HG03280 (cell line): Measurements from ENCODE around the gene MAG.
A peak's percentile ranks its signal among the peaks of the same experiment; 100 is the strongest.

ENCODE experiments used
- ATAC-seq: cut with Tn5 transposase; IDR thresholded peaks from one replicate; pipeline ENCODE4 v1.9.1; 2021; ENCODE audit warnings: mild to moderate bottlenecking, moderate library complexity; ENCODE audit not compliant: unreplicated experiment

MAG gene

DNA sequence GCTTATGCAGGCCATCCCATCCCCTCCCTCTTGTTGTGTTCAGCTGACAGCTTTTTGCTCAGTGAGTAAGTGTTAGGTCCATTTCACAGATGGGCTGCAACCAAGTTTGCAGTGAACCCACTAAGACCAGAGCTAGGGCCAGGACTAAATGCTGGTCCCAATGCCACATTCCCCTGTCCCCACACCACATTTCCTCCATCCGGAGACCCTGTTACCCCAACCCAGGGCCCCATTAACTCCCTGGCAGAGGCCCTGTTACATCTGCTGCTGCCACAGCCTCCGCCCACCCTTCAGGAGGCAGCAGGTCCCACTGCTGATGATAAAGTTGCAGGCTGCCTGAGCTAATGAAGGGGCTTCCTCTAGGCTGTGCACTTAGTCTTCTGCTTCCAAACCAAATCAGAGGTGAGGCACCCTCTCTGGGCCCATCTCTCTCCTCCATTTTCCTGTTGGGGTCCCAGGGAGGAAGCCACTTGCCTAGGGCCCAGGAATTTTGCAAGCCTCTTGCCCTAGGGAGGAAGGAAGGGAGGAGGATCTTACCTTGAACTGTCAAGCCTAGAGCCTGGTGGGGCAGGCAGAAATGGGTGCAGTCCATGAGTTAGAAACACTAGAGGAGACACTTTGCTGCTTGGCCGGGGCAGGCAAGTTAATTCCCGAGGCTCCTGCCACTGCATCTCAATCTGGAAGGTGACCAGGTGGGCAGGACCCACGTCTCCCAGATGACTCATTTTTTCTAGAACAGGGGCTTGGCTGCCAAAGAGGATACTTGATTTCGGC, 26.6 kb upstream of the MAG start:
- no peak for ATAC-seq

DNA sequence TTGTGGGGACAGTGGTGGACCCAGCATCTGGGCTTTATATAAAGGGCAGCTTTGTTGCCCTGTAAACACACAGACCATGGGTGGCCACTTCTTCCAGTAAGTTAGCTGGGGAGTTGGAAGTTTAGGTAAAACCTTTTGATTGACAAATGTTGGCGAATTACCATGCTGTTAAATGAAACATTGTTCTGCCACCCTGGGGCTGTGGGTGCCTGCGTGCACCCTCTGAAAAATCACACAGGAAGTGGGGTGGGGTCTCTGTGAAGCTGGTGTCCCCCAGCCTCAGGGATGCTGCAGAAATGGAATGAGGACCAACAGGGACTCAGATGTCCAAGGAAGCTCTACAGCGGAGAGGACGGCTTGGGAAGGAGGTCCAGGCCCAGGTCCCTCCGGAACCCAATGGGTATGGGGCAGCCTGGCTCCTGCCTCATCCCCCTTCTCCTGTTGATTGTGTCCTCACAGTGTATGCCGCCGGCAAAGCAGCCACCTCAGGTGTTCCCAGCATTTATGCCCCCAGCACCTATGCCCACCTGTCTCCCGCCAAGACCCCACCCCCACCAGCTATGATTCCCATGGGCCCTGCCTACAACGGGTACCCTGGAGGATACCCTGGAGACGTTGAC, 26.0 kb upstream of the MAG start:
- no peak for ATAC-seq

- ATAC-seq: no peak
Measured at GRCh38 chr19:35266520-35267352, 25.2 kb upstream of the MAG start.

- ATAC-seq: no peak
Measured at GRCh38 chr19:35267353-35267817, 24.6 kb upstream of the MAG start.

DNA sequence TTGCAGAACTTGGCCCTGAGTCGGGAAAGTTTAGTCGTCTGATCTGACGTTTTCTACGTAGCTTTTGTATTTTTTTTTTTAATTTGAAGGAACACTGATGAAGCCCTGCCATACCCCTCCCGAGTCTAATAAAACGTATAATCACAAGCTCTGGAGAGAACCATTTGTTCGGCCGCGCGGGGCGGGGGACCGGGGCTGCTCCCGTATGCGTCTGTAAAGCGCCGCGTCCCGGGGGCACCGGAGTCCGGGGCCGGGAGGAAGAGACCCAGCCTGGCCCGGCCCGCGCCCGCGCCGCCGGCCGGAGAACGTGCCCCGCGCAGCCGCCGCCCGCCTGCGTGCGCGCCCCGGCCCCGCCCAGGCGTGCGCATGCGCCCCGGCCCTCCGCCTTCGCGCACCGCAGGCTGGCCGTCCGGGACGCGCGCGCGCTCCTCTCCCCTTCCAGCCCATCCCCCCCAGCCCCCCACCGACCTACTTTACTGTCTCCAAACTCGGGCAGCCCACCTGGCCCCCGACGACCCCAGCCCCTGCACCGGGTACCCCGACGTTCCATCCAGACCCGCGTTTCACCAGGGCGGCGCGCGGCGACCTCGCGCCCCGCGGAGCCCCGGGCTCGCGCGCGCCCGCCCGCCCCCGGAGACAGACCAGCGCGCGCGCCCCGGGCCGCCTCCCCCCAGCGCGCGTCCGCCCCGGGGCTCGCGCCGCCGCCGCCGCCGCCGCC, 24.0 kb upstream of the MAG start:
- ATAC-seq: peak; percentile 50

DNA sequence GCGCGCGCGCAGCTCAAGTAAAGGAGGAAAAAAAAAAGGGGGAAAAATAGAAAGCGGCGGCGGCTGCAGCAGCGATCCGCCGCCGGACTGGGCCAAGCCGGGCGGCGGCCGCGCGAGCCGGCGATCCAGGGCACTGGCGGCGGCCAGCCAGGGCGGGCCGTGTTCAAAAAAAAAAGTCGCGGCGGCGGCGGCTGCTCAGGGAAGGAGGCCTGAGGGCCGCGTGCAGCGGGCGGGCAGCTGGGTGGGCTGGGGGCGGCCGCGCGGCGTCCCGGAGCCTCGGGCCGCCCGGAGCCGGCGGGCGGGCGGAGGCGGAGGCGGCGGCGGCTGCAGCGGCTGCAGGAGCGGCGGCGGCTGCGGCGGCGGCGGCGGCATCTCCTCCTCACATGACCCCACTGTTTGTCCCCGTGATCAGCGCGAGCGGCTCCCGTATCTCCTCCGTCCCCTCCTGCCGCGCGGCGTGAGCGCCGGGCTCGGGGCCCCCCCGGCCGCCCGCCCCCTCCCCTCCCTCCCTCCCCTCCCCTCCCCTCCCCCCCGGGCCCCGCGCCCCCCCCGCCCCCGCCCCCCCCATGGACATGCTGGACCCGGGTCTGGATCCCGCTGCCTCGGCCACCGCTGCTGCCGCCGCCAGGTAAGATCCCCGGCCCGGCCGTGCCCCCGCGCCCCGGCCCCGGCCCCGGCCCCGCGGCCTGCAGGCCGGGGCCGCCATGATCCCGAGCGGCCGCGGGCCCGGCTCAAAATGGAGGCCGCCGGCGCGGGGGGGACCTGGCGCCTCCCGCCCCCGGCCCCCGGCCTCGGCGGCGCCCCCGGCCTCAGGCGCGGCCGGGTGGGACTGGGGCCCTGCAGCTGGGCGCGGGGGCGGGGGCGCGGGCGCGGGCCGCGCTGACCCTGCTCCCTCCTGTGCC, 23.2 kb upstream of the MAG start, which contains the start of gene USF2:
Gene USF2, plus strand, starts transcription at position 427 of the 902 bp plus-strand sequence. Its CDS starts 140 bp downstream, at position 567.
- peak; percentile 13 for ATAC-seq

DNA sequence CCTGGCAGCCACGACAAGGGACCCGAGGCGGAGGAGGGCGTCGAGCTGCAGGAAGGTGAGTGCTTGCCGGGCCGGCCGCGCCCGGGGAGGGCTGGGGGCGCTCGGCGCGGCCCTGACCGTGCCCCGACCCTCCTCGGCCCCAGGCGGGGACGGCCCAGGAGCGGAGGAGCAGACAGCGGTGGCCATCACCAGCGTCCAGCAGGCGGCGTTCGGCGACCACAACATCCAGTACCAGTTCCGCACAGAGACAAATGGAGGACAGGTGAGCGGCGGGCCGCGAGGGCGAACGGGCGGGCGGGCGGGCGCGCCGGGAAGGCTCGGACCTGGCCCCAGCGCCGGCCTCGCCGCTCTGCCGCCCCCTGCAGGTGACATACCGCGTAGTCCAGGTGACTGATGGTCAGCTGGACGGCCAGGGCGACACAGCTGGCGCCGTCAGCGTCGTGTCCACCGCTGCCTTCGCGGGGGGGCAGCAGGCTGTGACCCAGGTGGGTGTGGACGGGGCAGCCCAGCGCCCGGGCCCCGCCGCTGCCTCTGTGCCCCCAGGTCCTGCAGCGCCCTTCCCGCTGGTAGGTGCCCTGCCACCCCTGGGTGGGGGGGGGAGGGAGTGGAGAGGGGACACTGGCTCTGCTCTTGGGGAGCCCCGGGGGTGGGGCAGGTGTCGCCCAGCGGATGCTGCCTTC, 22.4 kb upstream of the MAG start:
- ATAC-seq: peak; percentile 57

- no peak for ATAC-seq
Measured at GRCh38 chr19:35270381-35270811, 21.6 kb upstream of the MAG start.

GRCh38 chr19:35271546-35271945, 20.4 kb upstream of the MAG start:
- no peak for ATAC-seq

GRCh38 chr19:35272122-35272719, 19.7 kb upstream of the MAG start:
- ATAC-seq: no peak

DNA sequence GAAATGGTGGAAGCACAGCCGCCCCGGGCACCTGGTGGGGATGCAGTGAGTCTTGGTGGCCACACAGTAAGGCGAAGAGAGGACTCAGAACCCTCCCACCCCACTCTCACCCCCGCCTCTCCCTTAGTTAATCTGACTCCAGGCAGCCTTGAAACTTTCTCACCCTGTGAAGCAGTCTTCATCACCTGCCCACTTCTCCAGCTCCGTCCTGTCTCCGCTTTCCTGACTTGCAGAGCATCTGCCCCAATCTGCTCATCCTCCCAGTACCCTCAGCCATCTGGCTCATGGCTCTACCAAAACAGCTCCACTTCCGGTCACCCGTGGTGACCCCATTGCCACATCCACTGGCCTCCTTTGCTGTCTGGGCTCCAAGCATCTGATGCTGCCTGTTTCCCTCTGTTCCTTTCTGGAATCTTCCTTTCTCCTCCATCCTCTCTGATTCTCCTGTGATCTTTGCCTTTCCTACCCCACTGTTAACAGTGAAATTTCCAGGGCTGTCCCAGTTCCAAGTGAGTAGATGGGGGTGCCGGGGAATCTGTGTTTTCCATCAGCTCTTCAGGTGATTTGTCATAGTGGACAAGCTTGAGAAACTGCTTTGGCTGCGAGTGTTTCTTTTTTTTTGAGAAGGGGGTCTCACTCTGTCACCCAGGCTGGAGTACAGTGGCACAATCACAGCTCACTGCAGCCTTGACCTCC, 18.9 kb upstream of the MAG start:
- ATAC-seq: no peak

GRCh38 chr19:35273686-35274259, 18.2 kb upstream of the MAG start:
- ATAC-seq: no peak

DNA sequence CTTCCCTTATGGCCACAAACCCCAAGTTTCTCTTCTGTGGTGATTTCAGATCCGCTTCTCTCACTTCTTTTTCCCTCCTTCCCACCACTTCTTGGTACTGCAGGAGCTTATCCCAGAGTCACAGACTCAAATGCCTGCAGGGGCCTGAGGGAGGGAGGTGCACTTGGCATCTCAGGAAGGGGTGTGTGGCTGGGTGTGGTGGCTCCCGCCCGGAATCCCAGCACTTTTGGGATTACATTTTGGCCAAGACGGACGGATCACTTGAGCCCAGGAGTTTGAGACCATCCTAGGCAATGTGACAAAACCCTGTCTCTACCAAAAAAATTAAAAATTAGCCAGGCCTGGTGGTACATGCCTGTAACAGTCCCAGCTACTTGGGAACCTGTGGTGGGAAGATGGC, 17.6 kb upstream of the MAG start:
- ATAC-seq: no peak

- no peak for ATAC-seq
Measured at GRCh38 chr19:35276706-35277281, 15.2 kb upstream of the MAG start.

DNA sequence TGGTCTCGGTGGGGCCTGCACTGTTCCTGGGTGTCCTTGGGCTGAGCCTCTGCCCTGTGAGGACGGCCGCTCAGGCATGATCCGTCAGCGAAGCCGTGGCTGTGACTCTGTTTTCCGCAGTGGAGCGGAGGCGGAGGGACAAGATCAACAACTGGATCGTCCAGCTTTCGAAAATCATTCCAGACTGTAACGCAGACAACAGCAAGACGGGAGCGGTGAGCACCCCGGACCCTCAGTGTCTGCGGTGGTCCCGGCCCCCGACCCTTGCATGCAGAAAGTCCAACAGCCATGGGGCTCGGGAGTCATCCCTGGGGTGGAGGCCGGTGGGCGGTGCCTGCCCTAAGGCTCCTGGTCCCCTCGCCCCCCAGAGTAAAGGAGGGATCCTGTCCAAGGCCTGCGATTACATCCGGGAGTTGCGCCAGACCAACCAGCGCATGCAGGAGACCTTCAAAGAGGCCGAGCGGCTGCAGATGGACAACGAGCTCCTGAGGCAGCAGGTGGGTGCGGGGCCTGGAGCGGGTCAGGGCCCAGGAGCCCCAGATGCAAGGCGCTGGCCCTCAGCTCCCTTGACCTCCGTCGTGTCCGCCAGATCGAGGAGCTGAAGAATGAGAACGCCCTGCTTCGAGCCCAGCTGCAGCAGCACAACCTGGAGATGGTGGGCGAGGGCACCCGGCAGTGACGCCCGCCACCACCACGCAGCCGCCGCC, 13.2 kb upstream of the MAG start:
- no peak for ATAC-seq

DNA sequence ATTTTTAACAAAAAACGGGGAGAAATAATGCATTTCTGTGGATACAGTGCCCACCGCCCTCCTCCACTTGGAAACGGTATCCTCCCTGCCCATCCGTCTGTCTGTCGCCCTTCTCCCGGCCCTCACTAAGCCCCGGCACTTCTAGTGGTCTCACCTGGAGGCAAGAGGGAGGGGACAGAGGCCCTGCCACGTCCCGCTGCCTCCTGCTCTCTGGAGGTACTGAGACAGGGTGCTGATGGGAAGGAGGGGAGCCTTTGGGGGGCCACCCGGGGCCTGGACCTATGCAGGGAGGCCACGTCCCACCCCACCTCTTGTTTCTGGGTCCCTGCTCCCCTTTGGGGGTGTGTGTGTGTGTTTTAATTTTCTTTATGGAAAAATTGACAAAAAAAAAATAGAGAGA, 12.6 kb upstream of the MAG start:
- no peak for ATAC-seq
